Transverse colon (tissue), 4 donors: ENCODE measurements around the gene LDHB. TPM values are rescaled to one million over a fixed set of nuclear protein-coding genes. Genes with fewer than 3 reads are reported as not detected.

Source experiments
- DNase-seq: peaks from one replicate; pipeline ENCODE4 v3.0.0-alpha.2; 2019
- H3K27ac ChIP-seq, 4 donors: fragments of 200-600 bp; sonication (generic); 2 replicates each; pipeline ENCODE4 v1.5.1; 2016 to 2018; ENCODE audit warnings: inconsistent platforms in 4 of 4
- H3K27me3 ChIP-seq: fragments of 200-600 bp; sonication (generic); 2 replicates; pipeline ENCODE4 v1.5.1; 2017; ENCODE audit warnings: inconsistent platforms
- H3K36me3 ChIP-seq, 4 donors: fragments of 200-600 bp; sonication (generic); 2 replicates each; pipeline ENCODE4 v1.5.1; 2017 to 2019; ENCODE audit warnings: inconsistent platforms in 4 of 4
- H3K4me1 ChIP-seq, 4 donors: fragments of 200-600 bp; sonication (generic); 2 replicates each; pipeline ENCODE4 v1.5.1; 2017 to 2020; ENCODE audit warnings: inconsistent platforms in 4 of 4
- H3K4me3 ChIP-seq, 4 donors: fragments of 200-600 bp; sonication (generic); 1 replicate in 1 of 4; 2 replicates in 3 of 4; pipeline versions ENCODE4 v1.5.1 to v1.6.1; 2017 to 2019; ENCODE audit warnings: inconsistent platforms in 4 of 4
- H3K9me3 ChIP-seq, 2 donors: fragments of 200-600 bp; sonication (generic); 2 replicates each; pipeline ENCODE4 v1.5.1; 2017 to 2019; ENCODE audit warnings: inconsistent platforms in 2 of 2
- CTCF ChIP-seq, 5 experiments: fragments of 200-600 bp in 3 of 5; fragments of 450-650 bp in 2 of 5; sonication (generic) in 3 of 5; IDR thresholded peaks; 1 replicate in 2 of 5; 2 replicates in 3 of 5; pipeline ENCODE4 v1.5.1; 2016 to 2017; ENCODE audit warnings: antibody characterized with exemption in 5 of 5, inconsistent platforms in 3 of 5, mild to moderate bottlenecking in 2 of 5, moderate library complexity in 1 of 5
- EP300 ChIP-seq: sonication (generic); formaldehyde crosslinking; IDR thresholded peaks from one replicate; pipeline ENCODE4 v1.6.1; 2017; ENCODE audit warnings: antibody characterized with exemption, low read depth
- POLR2A ChIP-seq: fragments of 450-650 bp; IDR thresholded peaks from one replicate; pipeline ENCODE4 v1.6.1; 2016; ENCODE audit warnings: antibody characterized with exemption, mild to moderate bottlenecking, moderate library complexity
- POLR2AphosphoS5 ChIP-seq, 3 donors: sonication (generic); formaldehyde crosslinking; IDR thresholded peaks; one replicate each; pipeline ENCODE4 v1.6.1; 2016; ENCODE audit warnings: antibody characterized with exemption in 3 of 3
- WGBS, 2 donors: methylation state at CpG; one replicate each; pipeline ENCODE4 v1.1.5; 2018; ENCODE audit warnings: low coverage in 1 of 2; 5-methylcytosine and 5-hydroxymethylcytosine counted together
- in situ Hi-C, 4 donors: fragments of 200-750 bp; cut with MboI; loops; one replicate each; pipeline versions ENCODE4 v1.15.0 to v1.15.1; 2017; ENCODE audit warnings: low sequenced_read_pairs in 3 of 4, low pct_ligation_motif_present in 1 of 4, low pct_unique_long_range_greater_than_20kb in 1 of 4
- intact Hi-C: fragments of 100-400 bp; cut with DNase I; formaldehyde crosslinking; loops from one replicate; pipeline ENCODE4 v1.15.1; 2023; ENCODE audit warnings: low total_unique reads
- total RNA-seq, 4 donors: library from RNA; depleted of rRNA; stranded (reverse); fragments of >200 nt; gene quantifications; one replicate each; pipeline ENCODE4 v1.1.0, GENCODE V29; 2016

LDHB gene
- total RNA-seq, 4 donors from 2014 or later = 68.1 to 145 (median 118) TPM

DNA sequence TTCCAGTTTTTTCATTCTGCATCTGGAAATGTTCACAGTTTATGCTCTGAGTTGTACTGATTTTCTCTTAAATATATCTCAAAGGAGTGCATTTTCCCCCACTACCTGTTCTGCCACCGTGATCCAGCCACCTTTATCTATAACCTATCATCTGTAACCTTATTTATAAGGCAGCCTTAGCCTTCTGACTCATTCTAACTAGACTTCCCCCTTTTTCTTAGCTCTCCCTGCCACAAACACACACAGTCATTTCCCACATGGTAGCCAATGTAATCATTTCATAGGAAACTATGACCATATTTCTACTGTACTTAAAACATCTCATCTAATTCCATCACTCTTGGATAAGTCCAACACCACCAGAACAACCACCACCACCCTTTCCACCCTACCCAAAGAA, 42.2 kb downstream of the LDHB start:
- DNase-seq = no peak
- Histone ChIP-seq H3K27ac (no peak overlapping the region), H3K9me3 (no peaks in the 10 kb centered on the region), H3K4me1 (no peaks in the 10 kb centered on the region), H3K36me3 (no peaks in the 10 kb centered on the region), H3K4me3 (no peak overlapping the region), H3K27me3 (no peaks in the 10 kb centered on the region)
- WGBS, 2 donors = 47 to 53% methylated on average over 1 of the region's 1 CpG
- TF ChIP-seq EP300 (no peak), POLR2A (no peak), CTCF (IDR thresholded peaks at IDR 0.05) (no peak), POLR2AphosphoS5 (IDR thresholded peaks at IDR 0.05) (no peak)
- intact Hi-C loops = no loop called here
- in situ Hi-C loops = no loop called here

DNA sequence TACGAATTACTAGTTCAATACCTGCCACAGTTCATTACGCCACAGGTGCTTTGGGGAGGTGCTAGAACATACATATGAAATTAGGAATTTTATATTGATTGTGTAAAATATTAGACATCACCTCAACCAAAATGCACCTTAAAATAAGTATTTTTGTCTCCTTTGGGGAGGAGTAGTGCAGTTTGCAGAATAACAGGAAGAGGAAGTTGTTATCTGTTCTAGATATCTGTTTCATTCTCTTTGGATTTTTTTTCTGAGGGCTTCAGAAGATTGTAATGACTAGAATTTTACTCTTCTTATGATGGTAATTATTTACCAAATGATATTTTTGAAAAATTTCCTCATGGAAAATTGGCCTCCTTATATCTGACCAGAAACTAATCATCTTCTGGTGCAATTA, 43.1 kb downstream of the LDHB start:
- 91 to 100% methylated on average over 2 of the region's 2 CpGs for WGBS, 2 donors
- Histone ChIP-seq H3K4me3 (no peak overlapping the region), H3K9me3 (no peaks in the 10 kb centered on the region), H3K36me3 (no peaks in the 10 kb centered on the region), H3K27me3 (no peaks in the 10 kb centered on the region), H3K27ac (no peak overlapping the region), H3K4me1 (no peaks in the 10 kb centered on the region)
- intact Hi-C loops = no loop called here
- no peak for TF ChIP-seq POLR2A
- TF ChIP-seq POLR2AphosphoS5 (IDR thresholded peaks at IDR 0.05) = no peak
- TF ChIP-seq CTCF (IDR thresholded peaks at IDR 0.05) = no peak
- no peak for TF ChIP-seq EP300
- no peak for DNase-seq
- in situ Hi-C loops = no loop called here

GRCh38 chr12:21613931-21614330, 43.7 kb downstream of the LDHB start:
- H3K27me3 ChIP-seq = no peaks in the 10 kb centered on the region
- H3K4me1 ChIP-seq = no peaks in the 10 kb centered on the region
- H3K4me3 ChIP-seq = no peak overlapping the region
- no peak overlapping the region for H3K27ac ChIP-seq
- intact Hi-C loops = no loop called here
- in situ Hi-C loops = no loop called here
- H3K36me3 ChIP-seq = no peaks in the 10 kb centered on the region
- no peak for TF ChIP-seq POLR2A
- no peak for TF ChIP-seq CTCF (IDR thresholded peaks at IDR 0.05)
- TF ChIP-seq EP300 = no peak
- TF ChIP-seq POLR2AphosphoS5 (IDR thresholded peaks at IDR 0.05) = no peak
- DNase-seq = no peak
- H3K9me3 ChIP-seq = no peaks in the 10 kb centered on the region
- 27 to 59% methylated on average over 2 of the region's 2 CpGs for WGBS, 2 donors

GRCh38 chr12:21608196-21608595, 49.4 kb downstream of the LDHB start:
- in situ Hi-C loops = no loop called here
- H3K4me1 ChIP-seq = no peaks in the 10 kb centered on the region
- no peaks in the 10 kb centered on the region for H3K36me3 ChIP-seq
- intact Hi-C loops = no loop called here
- no peak for TF ChIP-seq CTCF (IDR thresholded peaks at IDR 0.05)
- TF ChIP-seq EP300 = no peak
- H3K27me3 ChIP-seq = no peaks in the 10 kb centered on the region
- H3K9me3 ChIP-seq = no peaks in the 10 kb centered on the region
- H3K27ac ChIP-seq = no peak overlapping the region
- no peak overlapping the region for H3K4me3 ChIP-seq
- no peak for DNase-seq
